Tibial nerve (tissue), 4 donors: ENCODE measurements around the gene PTPA. TPM values are rescaled to one million over a fixed set of nuclear protein-coding genes. Genes with fewer than 3 reads are reported as not detected.

Experiments used
- DNase-seq, 2 donors: peaks; one replicate each; pipeline ENCODE4 v3.0.0-alpha.2; 2019; ENCODE audit warnings: low spot score in 2 of 2
- H3K27ac ChIP-seq, 4 donors: fragments of 200-600 bp; sonication (generic) in 3 of 4; one replicate each; pipeline ENCODE4 v1.5.1; 2017 to 2019; ENCODE audit warnings: mild to moderate bottlenecking in 1 of 4
- H3K27me3 ChIP-seq, 2 donors: fragments of 200-600 bp; sonication (generic) in 1 of 2; one replicate each; pipeline versions ENCODE4 v1.5.1 to v1.6.0; 2017 to 2019
- H3K36me3 ChIP-seq, 3 donors: fragments of 200-600 bp; sonication (generic); one replicate each; pipeline ENCODE4 v1.5.1; 2018 to 2019
- H3K4me1 ChIP-seq, 4 donors: fragments of 200-600 bp; sonication (generic) in 3 of 4; one replicate each; pipeline ENCODE4 v1.5.1; 2017 to 2019
- H3K4me3 ChIP-seq, 4 donors: fragments of 200-600 bp; sonication (generic) in 3 of 4; one replicate each; pipeline ENCODE4 v1.5.1; 2017 to 2019; ENCODE audit warnings: mild to moderate bottlenecking in 1 of 4, moderate library complexity in 1 of 4
- H3K9me3 ChIP-seq, 4 donors: fragments of 200-600 bp; sonication (generic) in 3 of 4; one replicate each; pipeline ENCODE4 v1.5.1; 2017 to 2019
- EP300 ChIP-seq, 2 donors: sonication (generic); formaldehyde crosslinking; IDR thresholded peaks; one replicate each; pipeline ENCODE4 v1.6.1; 2017; ENCODE audit warnings: antibody characterized with exemption in 2 of 2, mild to moderate bottlenecking in 1 of 2
- POLR2A ChIP-seq, 2 donors: fragments of 450-650 bp; IDR thresholded peaks; one replicate each; pipeline ENCODE4 v1.6.1; 2017; ENCODE audit warnings: antibody characterized with exemption in 2 of 2, mild to moderate bottlenecking in 2 of 2, moderate library complexity in 2 of 2
- WGBS, 2 donors: methylation state at CpG; one replicate each; pipeline ENCODE4 v1.1.5; 2018; 5-methylcytosine and 5-hydroxymethylcytosine counted together
- total RNA-seq, 4 donors: library from RNA; depleted of rRNA; stranded (reverse); fragments of >200 nt; gene quantifications; one replicate each; pipeline ENCODE4 v1.1.0, GENCODE V29; 2016
- TF ChIP-seq, protein P1 (sequence below), 5 experiments: fragments of 200-600 bp in 3 of 5; fragments of 450-650 bp in 2 of 5; sonication (generic) in 3 of 5; IDR thresholded peaks; one replicate each; pipeline ENCODE4 v1.5.1; 2016 to 2019; ENCODE audit warnings: antibody characterized with exemption in 5 of 5, mild to moderate bottlenecking in 3 of 5, moderate library complexity in 2 of 5

Gene PTPA
- total RNA-seq, 4 donors from 2014 or later, result 38.0 to 50.1 (median 44.0) TPM

DNA sequence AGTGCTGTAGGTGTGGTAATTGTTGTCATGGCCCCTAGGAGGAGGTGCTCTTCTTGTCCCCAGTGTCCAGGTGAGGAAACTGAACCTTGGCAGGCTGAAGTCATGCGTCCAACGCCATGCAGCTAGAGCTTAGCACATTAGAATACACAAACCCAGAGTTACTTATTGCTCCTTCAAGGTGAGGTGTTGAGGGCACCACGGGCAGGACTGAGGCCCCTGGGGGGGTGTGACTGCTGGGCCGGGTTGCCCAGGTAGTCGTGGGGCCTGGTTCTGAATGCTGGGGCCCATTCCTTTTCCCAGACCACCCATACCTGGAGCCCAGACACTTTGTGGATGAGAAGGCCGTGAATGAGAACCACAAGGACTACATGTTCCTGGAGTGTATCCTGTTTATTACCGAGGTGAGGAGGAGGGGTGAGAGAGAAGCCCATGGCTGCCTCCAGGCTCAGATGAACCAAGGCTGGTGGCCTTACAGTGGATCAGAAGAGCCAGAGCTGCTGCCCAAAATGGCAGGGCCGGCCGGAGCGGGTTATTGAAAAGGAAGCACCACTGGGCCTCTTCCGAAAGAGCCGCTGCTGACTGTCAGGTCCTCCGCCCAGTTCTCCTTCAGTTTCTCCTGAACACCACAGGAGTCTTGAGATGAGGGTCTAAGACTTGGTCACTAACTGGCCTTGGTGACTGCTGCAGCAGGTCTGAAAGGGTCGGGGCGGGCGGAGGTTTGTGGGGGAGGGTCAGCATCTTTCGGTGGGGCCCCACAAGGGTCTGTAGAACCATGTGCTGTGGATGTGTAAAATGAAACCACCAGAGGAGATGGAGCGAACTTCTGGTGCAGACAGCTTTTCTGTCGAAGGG is 26.3 kb downstream of the PTPA start:
- Histone ChIP-seq H3K9me3 (no peaks in the 10 kb centered on the region), H3K4me3 (no peak overlapping the region), H3K4me1 (peaks cover 11 to 64% (median 51%) of the 10 kb centered on the region in 4 donors), H3K27me3 (no peaks in the 10 kb centered on the region), H3K36me3 (peaks cover 0 to 40% (median 0%) of the 10 kb centered on the region in 3 donors), H3K27ac (peak overlapping the region; percentile 97 to 100 (median 100))
- no peak for DNase-seq
- TF ChIP-seq POLR2A (IDR thresholded peaks at IDR 0.05) (no peak), EP300 (IDR thresholded peaks at IDR 0.05) (no peak)
- TF ChIP-seq, protein P1, sequence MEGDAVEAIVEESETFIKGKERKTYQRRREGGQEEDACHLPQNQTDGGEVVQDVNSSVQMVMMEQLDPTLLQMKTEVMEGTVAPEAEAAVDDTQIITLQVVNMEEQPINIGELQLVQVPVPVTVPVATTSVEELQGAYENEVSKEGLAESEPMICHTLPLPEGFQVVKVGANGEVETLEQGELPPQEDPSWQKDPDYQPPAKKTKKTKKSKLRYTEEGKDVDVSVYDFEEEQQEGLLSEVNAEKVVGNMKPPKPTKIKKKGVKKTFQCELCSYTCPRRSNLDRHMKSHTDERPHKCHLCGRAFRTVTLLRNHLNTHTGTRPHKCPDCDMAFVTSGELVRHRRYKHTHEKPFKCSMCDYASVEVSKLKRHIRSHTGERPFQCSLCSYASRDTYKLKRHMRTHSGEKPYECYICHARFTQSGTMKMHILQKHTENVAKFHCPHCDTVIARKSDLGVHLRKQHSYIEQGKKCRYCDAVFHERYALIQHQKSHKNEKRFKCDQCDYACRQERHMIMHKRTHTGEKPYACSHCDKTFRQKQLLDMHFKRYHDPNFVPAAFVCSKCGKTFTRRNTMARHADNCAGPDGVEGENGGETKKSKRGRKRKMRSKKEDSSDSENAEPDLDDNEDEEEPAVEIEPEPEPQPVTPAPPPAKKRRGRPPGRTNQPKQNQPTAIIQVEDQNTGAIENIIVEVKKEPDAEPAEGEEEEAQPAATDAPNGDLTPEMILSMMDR (IDR thresholded peaks at IDR 0.05), result no peak
- WGBS, 2 donors, result 61 to 77% methylated on average over 19 of the region's 19 CpGs

DNA sequence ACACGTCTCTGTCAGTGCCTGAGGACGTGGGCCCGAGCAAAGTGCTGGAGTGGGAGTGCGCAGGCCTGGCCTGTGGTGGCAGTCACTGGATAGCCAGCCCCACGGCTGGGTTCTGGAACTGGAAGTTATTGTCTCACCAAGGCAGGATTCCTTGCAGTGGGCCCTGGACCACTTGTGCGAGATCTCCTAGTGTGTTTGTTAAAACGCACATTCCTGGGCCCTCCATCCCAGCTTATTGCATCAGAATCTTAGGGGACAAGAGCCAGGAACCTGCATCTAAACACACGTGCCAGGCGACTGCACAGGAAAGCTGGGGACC is 26.9 kb downstream of the PTPA start:
- Histone ChIP-seq H3K9me3 (no peaks in the 10 kb centered on the region), H3K36me3 (peaks cover 0 to 37% (median 0%) of the 10 kb centered on the region in 3 donors), H3K27me3 (no peaks in the 10 kb centered on the region), H3K27ac (peak overlapping the region; percentile 97 to 100 (median 100)), H3K4me3 (no peak overlapping the region), H3K4me1 (peaks cover 15 to 70% (median 57%) of the 10 kb centered on the region in 4 donors)
- 33 to 55% methylated on average over 7 to 9 of the region's 9 CpGs for WGBS, 2 donors
- DNase-seq, result no peak
- TF ChIP-seq POLR2A (IDR thresholded peaks at IDR 0.05) (no peak), EP300 (IDR thresholded peaks at IDR 0.05) (no peak)
- TF ChIP-seq, protein P1 (IDR thresholded peaks at IDR 0.05), result no peak

DNA sequence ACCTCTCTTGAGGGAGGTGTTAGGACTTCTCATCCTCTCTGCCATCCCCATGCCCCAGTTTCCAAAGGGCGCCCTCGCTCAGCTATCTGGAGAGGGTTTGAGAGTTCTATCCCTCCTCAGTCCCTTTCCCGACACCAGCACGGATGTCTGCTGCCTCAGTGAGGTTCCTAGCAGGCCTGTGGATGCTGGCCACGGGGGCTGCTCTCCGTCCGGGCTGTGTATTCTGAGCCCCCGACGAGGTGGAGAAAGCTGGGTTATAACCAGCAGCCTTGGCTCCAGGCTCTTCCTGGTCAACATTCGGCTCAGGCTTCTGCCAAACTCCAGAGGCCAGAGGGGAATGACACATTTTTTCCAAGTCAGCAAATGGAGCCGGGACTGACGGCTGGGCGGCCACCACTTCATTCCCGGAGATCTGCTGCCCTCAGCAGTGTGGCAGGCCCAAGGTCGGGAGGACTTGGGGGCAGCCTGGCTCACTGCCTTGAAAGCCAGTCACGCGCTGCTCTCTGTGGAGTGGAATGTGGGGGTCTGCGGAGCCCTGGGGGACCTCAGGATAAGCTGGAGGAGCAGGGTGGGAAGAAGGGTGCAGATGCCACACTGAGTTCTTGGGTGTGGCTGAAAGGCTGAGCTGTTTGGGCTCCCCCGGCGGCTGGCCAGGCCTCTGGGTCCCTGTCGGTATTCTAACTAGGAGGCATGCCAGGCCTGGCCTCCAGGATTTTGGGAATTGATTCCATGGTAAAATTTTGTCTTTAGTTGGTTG is 27.4 kb downstream of the PTPA start:
- H3K9me3 ChIP-seq, result no peaks in the 10 kb centered on the region
- peak overlapping the region in 2 of 4 donors; percentile 6 to 48 for H3K4me3 ChIP-seq
- 11 to 22% methylated on average over 20 to 21 of the region's 21 CpGs for WGBS, 2 donors
- TF ChIP-seq, protein P1 (IDR thresholded peaks at IDR 0.05), result no peak
- TF ChIP-seq EP300 (IDR thresholded peaks at IDR 0.05), result peak; percentile 33 to 79
- H3K4me1 ChIP-seq, result peaks cover 15 to 76% (median 63%) of the 10 kb centered on the region in 4 donors
- H3K36me3 ChIP-seq, result peaks cover 0 to 32% (median 0%) of the 10 kb centered on the region in 3 donors
- H3K27me3 ChIP-seq, result no peaks in the 10 kb centered on the region
- peak overlapping the region; percentile 97 to 100 (median 100) for H3K27ac ChIP-seq
- DNase-seq, result peak; percentile 37 to 50

DNA sequence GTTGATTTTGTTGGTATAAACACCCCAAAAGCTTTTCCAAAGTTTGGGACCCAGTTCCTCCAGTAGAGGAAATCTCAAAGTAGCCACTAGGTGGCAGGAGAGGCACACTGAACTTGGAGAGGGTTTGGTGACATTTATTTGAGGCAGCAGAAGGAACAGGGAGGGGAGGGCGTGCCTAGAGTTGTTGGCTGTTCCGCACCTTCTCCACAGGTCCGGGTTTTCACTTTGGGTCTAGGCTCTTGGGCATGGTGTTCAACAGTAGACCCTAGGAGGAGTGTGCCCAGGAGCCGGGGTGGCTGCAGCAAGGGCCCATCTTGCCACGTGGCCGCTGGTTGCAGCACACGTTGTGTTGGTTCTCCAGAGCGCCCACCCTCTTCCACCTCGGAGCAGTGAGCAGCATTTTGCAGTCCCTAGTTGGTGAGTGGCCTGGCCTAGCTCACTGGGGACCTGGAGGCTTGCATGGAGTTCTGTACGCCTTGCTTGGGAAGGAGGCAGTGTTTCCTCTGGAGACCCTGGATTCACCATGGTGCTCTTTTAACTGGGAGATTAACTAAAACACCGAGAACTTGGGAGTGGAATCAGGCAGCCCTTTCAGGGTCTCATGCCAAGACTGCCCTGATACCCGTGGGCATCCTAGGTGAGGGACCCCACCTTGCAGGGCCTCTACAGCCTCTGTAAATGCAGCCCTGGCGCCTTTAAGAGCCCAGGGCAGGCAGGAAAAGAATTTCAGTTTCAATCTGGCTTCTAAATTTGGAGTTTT is 28.2 kb downstream of the PTPA start:
- TF ChIP-seq EP300 (IDR thresholded peaks at IDR 0.05), result peak in 1 of 2 donors; percentile 50
- TF ChIP-seq POLR2A (IDR thresholded peaks at IDR 0.05), result no peak
- TF ChIP-seq, protein P1 (IDR thresholded peaks at IDR 0.05), result peak; percentile 87 to 97 (median 90)
- peaks cover 15 to 83% (median 68%) of the 10 kb centered on the region in 4 donors for H3K4me1 ChIP-seq
- DNase-seq, result peak; percentile 77 to 98

More for the DNA sequence above, 28.2 kb downstream of the PTPA start:
- H3K4me3 ChIP-seq, result peak overlapping the region; percentile 6 to 48 (median 40)
- H3K27ac ChIP-seq, result peak overlapping the region; percentile 97 to 100 (median 100)
- 1 to 2% methylated on average over 12 to 13 of the region's 13 CpGs for WGBS, 2 donors
- H3K9me3 ChIP-seq, result no peaks in the 10 kb centered on the region
- H3K36me3 ChIP-seq, result peaks cover 0 to 28% (median 0%) of the 10 kb centered on the region in 3 donors
- H3K27me3 ChIP-seq, result no peaks in the 10 kb centered on the region
